NCI-H2107 treated with DMSO at 0.1 percent for 48 hours (cell line): Measurements from ENCODE around the gene ASXL2.
"Not testable (repeated sequence)": the region's sequence is repeated elsewhere in the genome, so short reads cannot be mapped to it uniquely, and the experiment has no call there.

Experiments
- DNase-seq: peaks from one replicate; lab custom pipeline; 2025; ENCODE audit not compliant: unreplicated experiment; lab: John Stamatoyannopoulos, UW

The ASXL2 gene

DNA sequence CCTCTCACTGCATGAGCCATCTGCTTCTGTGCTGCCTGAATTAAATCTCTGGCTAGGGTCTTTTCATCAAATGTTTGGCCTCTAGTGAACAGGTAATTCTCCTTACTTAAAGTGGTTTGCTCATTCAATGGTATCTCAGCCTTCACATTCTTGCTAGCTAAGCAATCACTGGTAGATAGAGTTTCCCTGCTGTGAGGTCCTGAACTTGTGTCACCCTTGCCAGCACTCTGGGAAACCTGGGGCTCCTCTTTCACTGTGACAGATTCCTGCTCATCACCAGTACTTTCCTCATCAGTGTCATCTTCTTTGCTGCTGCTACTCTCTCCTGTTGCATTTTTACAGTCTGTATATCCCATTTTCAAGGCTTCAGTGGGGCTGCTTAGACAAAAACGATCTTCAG, 135.8 kb downstream of the ASXL2 start:
- no peak for DNase-seq

DNA sequence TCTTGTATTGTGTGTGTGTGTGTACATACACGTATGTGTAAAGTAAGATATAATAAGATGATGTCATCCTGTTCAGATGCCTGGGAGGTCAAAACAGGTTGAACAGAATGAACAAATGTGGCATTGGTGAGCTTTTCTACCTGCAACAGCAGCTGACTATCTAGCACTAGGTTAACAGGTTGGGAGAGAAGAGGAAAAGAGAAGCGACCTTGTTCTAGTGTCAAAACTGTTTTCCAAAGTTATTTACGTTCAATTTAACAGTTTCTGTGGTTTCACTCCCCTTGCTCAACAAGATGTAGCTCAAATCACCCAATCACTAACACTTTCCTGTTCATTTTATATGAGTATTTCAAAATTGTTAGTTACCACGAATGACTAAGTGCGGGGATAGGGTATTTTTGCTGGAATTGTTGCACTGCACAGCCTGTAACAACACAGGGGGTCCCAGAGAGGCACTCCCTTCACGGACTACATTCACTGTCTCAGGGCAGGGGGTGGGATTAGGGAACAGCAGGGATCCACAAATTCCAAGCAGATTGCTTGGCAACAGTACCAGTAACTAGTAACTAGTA, 137.4 kb downstream of the ASXL2 start:
- no peak for DNase-seq

DNA sequence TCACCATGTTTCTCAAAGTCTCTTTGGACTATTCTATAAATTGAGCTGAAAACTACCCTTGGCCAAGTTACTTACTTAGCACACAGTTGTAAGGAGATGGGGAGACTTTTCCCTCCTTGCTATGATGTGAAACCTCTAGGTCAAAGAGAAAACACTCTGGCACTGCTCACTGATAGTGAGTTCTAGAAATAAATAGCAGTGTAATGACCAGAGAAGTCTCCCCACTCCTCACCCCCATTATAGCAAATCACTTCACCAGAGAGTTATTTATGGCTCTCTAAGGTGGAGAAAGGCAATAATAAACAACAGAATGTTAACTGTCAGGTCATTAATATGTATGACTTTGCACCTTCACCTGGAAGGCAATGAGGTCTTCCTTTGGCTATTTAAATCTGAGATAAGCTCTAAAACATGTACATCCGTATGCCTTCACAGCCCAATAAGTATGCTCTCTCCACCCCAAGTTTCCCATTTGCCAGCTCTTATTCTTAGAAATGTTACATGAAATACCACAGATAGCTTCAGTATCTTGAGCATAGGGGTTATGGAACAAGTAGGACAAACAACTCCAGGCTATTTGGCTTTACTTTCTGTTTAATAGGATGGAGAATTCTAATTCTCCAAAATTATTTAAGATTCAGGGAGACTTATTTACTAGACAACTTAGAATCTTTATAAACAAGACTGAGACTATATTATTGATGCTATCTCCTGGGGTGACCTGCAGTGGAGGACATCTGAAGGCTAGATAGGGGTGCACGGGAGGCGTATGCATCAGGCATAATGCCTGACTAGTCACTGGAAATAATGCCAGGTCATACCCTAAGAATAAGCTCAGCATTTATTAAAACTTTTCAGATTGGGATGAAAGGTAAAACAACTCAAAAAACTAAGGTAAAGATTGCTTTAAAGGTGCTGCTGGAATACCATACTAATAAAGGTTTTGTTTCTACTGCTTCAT, 139.6 kb downstream of the ASXL2 start:
- no peak for DNase-seq

DNA sequence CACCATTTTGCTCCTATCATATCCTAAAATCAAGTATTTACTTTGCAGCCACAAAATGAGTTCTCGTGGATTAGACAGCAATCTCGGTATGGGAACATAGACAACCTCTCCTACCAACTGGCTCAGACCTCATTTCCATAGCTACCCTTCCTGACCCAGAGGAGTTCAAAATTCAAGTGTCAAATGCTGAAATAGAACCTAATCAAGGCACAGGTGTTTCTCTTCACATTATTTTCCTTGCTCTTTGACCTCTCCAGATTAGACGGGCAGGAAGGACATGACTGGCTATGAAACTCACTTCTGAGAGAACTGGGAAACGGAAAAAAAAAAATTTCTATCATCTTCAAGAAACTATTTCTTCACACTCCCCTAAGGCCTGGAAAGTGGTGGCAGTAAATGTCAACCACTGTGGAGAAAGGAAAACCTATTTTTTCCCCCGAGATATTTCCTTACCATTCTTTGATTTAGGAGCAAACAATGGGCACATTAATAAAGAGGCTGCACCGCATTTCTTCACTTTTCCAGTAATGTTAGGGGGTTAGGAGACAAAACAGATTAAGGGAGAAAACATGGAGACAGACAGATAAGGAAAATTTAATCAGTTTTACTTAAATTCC, 141.3 kb downstream of the ASXL2 start:
- DNase-seq: no peak

DNA sequence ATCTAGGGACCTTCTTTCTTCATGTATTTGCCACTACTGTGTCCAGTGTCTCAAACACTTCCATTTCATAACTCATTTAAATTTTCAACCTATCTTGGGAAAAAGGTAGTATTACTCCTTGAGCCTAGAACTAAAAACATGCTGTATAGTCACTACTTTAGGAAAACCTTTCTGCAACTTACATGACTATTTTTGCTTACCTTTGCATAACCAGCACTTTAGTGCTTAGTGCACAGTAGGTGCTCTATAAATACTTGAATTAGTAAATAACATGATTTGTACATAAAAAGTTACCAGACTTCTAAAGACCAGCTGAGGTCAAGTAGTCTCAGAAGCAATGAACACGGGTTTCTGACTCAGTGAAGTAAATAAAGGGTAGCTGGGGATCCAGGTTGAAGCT, 142.5 kb downstream of the ASXL2 start:
- DNase-seq: no peak

DNA sequence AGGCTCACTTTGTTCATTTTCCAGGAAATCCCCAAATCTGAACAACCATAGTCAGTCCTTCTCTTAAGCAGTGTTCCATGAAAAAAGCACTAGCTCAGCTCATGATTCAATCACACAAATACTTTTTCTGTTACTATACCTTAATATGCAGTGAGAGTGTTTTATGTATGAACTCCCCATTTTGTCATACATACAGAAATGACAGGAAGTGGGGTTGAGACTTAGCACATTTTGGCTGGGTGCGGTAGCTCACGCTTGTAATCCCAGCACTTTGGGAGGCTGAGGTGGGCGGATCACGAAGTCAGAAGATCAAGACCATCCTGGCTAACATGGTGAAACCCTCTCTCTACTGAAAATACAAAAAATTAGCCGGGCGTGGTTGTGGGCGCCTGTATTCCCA, 149.7 kb downstream of the ASXL2 start:
- no peak for DNase-seq

DNA sequence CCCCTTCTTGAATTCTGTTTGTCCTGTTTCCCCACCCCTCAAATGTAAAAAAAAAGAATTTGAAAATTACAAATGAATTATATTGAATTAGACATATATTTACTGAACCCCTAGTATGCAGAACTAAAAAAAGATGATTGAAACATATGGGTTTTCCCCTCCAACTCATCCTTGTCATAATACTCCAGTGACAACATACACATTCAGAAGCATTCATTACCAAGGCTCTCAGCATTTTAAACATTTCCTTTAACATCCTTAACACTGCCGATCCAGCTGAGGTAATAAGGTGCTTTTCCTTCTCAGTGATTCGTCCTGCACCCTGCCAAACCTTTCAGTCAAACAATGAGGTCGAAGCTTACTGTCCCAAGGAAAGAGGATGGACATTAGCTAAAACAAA, 151.8 kb downstream of the ASXL2 start:
- DNase-seq: no peak

DNA sequence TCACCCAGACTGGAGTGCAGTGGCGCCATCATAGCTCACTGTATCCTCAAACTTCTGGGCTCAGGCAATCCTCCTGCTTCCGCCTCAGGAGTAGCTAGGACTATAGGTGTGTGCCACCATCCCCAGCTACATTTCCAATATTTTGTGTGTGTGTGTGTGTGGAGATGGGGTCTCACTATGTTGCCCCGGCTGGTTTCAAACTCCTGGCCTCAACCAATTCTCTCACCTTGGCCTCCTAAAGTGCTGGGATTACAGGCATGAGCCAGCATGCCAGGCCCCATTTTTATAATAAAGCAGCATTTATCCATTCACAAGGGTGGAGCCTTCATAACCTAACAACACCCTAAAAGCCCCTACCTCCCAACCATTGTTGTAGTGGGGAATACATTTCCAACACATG, 152.4 kb downstream of the ASXL2 start:
- DNase-seq: no peak

DNA sequence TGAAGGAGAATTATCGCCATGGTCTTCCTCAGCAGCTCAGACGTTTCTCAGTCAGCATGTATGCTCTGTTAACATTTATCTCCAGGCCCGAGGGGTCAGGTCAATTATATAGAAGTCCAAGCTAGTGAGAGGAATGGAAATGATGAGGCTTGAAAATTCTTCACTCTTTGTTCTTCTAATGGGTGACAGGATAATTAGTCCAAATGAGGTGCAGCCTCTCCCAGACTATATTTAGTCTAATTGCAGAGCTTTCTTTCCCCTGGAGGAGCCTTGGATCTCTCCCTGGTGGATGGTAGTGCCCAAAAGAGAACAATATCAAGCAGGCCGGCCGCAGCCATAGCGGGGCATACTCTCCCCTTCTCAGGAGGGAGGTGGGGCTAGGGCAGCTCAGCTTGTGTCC, 153.5 kb downstream of the ASXL2 start:
- no peak for DNase-seq

DNA sequence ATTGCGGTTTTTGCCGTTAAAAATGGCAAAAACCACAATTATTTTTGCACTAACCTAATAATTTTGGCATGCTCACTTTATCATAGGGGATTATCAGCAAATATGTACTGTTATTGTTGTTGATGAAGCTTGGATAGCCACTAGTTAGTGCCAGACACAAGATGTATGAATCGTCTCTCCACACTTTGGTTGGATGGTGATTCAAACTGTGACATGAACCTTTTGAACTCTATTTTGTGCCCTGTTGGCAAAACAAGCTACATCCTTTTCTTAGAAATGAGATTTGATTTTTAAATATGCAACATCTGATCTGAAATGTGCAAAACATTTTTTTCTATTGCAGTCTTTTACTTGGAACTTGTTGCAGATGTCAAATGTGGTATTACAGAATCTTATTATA, 156.1 kb downstream of the ASXL2 start:
- DNase-seq: no peak

DNA sequence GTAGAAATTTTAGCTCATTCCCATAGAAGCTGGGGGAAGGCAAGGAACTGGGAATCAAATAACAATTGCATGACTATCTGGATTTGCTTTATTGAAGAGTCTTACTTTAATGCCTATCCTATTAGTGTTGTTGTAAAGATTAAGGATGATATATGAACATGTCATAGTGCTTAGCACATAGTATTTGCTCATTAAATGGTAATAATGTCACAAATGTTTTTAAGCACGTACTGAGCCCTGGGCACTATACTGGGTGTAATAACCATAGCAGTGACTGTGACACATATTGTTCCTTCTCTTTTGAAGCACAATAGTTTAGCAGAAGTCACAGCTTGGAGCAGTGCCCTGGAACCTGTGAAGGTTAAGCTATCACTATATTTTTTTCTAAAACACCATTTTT, 157.7 kb downstream of the ASXL2 start:
- no peak for DNase-seq

DNA sequence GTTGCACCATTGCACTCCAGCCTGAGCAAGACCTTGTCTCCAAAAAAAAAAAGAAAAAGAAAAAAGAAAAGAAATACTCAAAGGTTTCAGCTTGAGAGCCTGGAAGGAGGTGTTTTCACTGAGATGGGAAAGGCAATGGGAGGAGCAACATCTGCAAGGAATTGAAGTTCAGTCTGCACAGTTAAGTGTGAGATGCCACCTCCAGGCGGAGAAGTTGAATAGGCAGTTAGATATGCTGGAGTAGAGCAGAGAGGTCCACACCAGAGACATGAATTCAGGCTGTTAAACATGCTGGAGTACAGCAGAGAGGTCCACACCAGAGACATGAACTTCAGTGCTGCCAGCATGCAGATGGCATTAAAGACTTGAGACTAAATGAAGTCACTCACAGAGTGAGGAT, 163.5 kb downstream of the ASXL2 start:
- no peak for DNase-seq

DNA sequence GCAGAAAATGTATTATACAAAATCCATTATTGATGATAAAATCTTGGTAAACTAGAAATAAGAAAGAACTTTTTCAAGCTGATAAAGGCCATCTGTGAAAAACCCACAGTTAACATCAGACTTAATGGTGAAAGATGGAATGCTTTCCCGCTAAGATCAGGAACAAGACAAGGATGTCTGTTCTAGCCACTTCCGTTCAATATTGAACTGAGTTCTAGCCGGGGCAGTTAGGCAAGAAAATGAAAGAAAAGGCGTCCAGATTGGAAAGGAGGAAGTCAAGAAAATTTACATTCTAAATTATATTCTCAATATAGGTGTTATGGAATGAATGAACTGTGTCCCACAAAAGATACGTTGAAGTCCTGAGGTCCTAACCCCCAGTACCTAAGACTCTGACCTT, 165.8 kb downstream of the ASXL2 start:
- no peak for DNase-seq

DNA sequence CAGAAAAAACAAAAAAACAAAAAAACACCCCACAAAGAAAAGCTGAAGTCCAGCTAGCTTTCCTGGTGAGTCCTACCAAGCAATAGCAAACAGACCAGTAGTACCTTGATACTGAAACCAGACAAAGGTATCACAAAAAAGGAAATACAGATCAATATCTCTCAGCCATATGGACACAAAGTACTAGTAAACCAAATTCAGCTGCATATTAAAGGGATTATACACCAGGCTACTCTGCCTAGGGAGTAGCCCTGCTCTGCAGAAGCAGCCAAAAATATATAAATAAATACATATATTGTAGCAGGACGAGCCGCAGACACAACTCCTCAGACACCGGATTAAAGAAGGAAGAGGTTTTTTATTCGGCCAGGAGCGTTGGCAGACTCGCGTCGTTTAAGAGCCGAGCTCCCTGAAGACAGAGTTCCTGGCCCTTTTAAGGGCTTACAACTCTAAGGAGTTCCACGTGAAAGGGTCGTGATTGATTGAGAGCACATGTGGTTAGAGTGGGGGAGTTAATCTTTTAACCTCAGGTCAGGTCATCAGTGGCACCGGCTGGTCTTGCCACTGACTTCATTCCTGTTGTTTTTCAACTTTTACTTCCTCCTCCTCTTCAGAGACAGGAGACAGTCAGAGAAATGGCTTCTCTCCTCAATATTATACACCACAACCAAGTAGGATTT, 166.5 kb downstream of the ASXL2 start:
- no peak for DNase-seq

DNA sequence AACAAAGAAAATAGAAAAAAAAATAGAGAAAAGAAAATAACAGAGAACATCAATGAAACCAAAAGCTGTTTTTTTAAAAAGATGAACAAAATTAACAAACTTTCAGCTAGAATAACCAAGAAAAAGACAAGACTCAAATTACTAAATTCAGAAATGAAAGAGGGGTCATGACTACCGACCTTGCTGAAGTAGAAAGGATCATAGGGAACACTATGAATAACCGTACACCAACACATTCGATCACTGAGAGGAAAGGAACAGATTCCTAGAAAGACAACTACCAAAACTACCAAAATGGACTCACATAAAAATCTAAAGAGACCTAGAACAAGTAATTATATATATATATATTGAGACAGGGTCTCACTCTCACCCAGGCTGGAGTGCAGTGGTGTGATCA, 167.5 kb downstream of the ASXL2 start:
- DNase-seq: no peak

DNA sequence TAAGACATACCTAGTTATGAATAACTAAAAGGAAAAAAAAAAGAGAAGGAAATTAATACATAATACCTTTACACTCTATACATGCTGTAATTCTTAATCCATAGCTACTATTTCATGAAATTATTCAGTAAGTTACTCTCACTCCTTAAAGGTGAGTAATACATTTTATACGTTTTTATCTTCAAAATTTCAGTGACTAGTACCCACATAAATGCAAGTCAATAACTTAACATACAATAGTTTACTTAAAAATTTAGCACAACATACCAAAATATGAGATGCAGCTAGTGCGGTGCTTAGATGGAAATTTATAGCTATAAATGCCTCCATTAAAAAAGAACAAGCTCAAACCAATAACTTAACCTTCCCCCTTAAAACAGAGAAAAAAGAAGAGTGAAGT, 168.9 kb downstream of the ASXL2 start:
- no peak for DNase-seq

DNA sequence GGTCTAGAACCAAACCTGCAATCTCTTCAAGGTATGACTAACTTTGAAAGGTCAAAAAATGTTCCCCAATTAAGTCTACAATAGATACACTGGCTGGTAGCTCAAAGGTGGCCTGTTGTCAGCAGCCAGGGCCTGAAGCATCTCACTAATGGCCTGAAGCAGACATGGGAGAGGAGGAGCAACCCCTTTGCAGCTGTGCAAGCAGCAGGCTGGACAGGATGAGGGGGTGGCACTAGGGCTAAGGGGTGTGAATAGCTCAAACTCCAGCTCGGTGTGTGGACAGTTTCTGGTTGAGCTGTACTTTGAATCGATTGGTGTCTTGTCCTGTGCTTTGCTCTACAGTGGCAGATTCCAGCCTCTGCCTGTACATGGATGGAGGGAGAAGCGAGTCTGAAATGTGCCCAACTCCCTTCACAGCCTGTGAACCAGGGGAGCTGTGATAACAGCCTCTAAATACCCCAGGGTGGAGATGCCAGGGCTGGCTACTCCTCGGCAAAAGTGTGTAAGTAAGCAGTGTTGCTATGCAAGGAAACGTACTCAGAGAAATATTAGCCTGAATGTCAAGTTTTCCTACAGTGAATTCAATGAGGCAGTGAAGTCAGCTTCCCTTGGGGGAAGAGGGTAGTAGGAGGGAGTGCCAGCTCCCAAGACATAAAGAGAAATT, 170.2 kb downstream of the ASXL2 start:
- DNase-seq: no peak

DNA sequence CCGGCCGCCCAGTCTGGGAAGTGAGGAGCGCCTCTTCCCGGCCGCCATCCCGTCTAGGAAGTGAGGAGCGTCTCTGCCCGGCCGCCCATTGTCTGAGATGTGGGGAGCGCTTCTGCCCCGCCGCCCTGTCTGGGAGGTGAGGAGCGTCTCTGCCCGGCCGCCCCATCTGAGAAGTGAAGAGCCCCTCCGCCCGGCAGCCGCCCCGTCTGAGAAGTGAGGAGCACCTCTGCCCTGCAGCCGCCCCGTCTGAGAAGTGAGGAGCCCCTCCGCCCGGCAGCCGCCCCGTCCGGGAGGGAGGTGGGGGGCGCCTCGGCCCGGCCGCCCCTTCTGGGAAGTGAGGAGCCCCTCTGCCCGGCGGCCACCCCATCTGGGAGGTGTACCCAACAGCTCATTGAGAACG, 172.7 kb downstream of the ASXL2 start:
- not testable (repeated sequence) for DNase-seq

DNA sequence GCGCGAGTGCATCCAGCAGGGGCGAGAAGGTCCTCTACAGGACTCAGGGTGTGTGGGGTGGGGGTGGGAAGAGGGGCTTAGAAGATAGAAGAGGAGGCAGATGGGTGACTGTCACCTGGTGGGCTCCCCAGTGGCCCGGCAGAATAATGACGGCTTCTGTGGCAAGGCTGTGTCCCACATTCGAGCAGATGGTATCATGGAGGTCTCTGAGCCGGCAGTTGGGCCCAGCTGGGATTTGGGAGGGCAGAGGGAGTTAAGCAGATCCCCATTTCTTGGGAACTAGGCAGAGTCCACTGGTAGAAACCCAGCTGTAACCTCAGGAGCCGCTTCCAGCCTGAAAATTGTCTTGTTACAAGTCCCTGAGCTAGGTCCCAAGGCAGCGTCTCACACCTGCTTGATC, 176.5 kb downstream of the ASXL2 start:
- DNase-seq: no peak

DNA sequence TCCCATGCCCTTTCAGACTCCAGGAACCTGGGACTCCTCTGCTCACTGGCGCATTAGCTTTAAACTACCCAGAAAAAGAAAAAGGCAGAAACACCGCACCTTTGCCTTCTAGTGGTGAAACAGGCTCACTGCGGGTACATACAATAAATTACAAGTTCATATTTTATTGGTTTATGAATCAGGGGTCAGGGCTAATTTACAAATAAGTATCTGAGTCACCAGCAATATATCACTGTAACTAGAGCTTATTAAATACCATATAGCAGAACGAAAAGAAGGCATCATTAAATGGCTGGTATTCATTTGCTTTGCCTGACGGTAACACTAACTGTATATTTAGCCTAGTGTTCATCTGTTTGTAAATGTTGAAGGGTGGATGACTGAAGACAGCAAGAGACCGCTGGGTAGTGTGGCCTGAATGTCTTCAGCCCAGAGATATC, 178.0 kb downstream of the ASXL2 start:
- DNase-seq: peak; percentile 16

DNA sequence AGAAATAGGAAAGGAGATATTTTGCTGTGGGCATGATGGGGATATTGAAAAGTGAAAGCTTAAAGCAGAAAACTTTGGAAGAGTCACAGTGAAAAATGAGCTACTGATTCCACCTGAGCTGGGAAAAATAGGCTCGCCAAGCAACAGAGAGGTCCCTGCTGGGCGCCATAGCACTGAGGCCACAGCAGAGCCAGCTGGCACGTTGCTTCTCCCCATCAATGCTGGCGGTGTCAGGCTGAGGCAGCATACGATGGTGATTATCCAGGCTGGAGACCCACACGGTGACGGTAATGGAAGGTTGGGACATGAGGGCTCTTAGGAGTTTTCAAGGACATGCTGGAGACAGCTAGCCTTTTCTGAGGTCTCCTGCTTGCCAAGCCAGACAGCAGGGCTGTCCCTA, 179.1 kb downstream of the ASXL2 start:
- no peak for DNase-seq
